Right atrium auricular region (tissue), 2 donors: ENCODE data around the gene PRKCE. TPM values are rescaled to one million over a fixed set of nuclear protein-coding genes. Genes with fewer than 3 reads are reported as not detected.
"Not testable (repeated sequence)": the region's sequence is repeated elsewhere in the genome, so short reads cannot be mapped to it uniquely, and the experiment has no call there.

Experiments
- DNase-seq: peaks from one replicate; pipeline ENCODE4 v3.0.0-alpha.2; 2019; ENCODE audit warnings: low spot score
- H3K27ac ChIP-seq, 2 donors: fragments of 200-600 bp; sonication (generic); 1 replicate in 1 of 2; 2 replicates in 1 of 2; pipeline ENCODE4 v1.5.1; 2016 to 2019
- H3K27me3 ChIP-seq, 2 donors: fragments of 200-600 bp; sonication (generic); one replicate each; pipeline versions ENCODE4 v1.5.1 to v1.6.0; 2017 to 2019
- H3K36me3 ChIP-seq: fragments of 200-600 bp; sonication (generic); one replicate; pipeline ENCODE4 v1.5.1; 2016
- H3K4me1 ChIP-seq, 2 donors: fragments of 200-600 bp; sonication (generic); one replicate each; pipeline versions ENCODE4 v1.5.1 to v1.6.0; 2017 to 2019
- H3K4me3 ChIP-seq, 2 donors: fragments of 200-600 bp; sonication (generic); 1 replicate in 1 of 2; 2 replicates in 1 of 2; pipeline ENCODE4 v1.5.1; 2017 to 2019; ENCODE audit warnings: mild to moderate bottlenecking in 1 of 2, moderate library complexity in 1 of 2
- H3K9me3 ChIP-seq, 2 donors: fragments of 200-600 bp; sonication (generic); one replicate each; pipeline ENCODE4 v1.5.1; 2019
- total RNA-seq, 2 donors: library from RNA; depleted of rRNA; stranded (reverse); fragments of >200 nt; gene quantifications; one replicate each; pipeline ENCODE4 v1.1.0, GENCODE V29; 2016
- TF ChIP-seq, protein P1 (sequence below), 2 donors: fragments of 200-600 bp; sonication (generic); IDR thresholded peaks; one replicate each; pipeline ENCODE4 v1.5.1; 2019; ENCODE audit warnings: antibody characterized with exemption in 2 of 2

Gene PRKCE
- total RNA-seq, 2 donors from 2014 or later = 7.2 to 11.8 TPM

GRCh38 chr2:45688479-45689298 is 37.2 kb downstream of the PRKCE start:
- TF ChIP-seq, protein P1, sequence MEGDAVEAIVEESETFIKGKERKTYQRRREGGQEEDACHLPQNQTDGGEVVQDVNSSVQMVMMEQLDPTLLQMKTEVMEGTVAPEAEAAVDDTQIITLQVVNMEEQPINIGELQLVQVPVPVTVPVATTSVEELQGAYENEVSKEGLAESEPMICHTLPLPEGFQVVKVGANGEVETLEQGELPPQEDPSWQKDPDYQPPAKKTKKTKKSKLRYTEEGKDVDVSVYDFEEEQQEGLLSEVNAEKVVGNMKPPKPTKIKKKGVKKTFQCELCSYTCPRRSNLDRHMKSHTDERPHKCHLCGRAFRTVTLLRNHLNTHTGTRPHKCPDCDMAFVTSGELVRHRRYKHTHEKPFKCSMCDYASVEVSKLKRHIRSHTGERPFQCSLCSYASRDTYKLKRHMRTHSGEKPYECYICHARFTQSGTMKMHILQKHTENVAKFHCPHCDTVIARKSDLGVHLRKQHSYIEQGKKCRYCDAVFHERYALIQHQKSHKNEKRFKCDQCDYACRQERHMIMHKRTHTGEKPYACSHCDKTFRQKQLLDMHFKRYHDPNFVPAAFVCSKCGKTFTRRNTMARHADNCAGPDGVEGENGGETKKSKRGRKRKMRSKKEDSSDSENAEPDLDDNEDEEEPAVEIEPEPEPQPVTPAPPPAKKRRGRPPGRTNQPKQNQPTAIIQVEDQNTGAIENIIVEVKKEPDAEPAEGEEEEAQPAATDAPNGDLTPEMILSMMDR (IDR thresholded peaks at IDR 0.05) = no peak
- H3K9me3 ChIP-seq = no peaks in the 10 kb centered on the region
- no peak for DNase-seq
- H3K4me1 ChIP-seq = peaks cover 0 to 38% of the 10 kb centered on the region in 2 donors
- no peak overlapping the region for H3K4me3 ChIP-seq
- H3K27ac ChIP-seq = no peak overlapping the region
- no peaks in the 10 kb centered on the region for H3K36me3 ChIP-seq
- no peaks in the 10 kb centered on the region for H3K27me3 ChIP-seq

GRCh38 chr2:45690231-45690630 is 38.8 kb downstream of the PRKCE start:
- no peak overlapping the region for H3K4me3 ChIP-seq
- TF ChIP-seq, protein P1 (IDR thresholded peaks at IDR 0.05) = no peak
- H3K27me3 ChIP-seq = no peaks in the 10 kb centered on the region
- H3K9me3 ChIP-seq = no peaks in the 10 kb centered on the region
- DNase-seq = no peak
- H3K4me1 ChIP-seq = peaks cover 0 to 26% of the 10 kb centered on the region in 2 donors
- no peak overlapping the region for H3K27ac ChIP-seq
- no peaks in the 10 kb centered on the region for H3K36me3 ChIP-seq

DNA sequence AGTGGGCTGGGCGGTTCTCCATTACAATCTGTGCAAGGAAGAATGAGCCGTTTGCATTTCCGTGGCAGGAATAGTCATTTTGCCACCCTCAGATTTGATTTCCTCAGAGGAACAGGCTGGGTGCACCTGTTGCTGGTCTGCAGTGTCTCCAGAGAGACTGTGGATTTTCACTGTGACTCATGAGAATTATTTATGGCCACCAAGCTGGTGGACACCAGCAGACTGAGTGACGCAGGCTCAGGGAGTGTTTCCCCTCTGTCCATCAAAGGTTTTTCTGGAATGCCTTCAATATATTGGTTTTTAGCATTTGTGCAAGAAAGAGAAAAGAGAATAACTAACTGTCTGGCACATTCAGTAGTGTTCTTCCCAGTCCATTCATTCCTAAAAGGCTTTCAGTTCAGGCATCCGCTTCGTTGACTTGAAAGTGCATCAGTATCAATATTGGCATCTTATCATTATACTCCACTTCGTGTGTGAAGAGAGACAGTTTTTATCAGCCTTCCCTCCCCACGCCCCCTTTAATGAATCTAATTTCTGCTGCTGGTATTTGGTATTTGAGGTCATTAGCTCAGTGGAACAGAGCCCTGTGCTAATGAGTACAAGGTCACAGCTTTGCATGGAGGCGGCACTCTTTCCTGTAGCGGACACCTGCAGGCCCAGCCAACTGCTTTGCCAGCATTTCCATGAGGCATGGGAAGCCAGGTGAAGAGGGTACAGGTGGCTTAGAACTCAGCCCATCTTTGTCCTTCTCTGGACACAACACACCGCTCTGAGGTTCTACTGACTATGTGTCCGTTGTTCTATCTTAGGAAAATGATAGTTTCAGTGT is 39.9 kb downstream of the PRKCE start:
- peaks cover 0 to 23% of the 10 kb centered on the region in 2 donors for H3K4me1 ChIP-seq
- no peak overlapping the region for H3K4me3 ChIP-seq
- H3K36me3 ChIP-seq = no peaks in the 10 kb centered on the region
- no peaks in the 10 kb centered on the region for H3K9me3 ChIP-seq
- no peaks in the 10 kb centered on the region for H3K27me3 ChIP-seq
- no peak for DNase-seq
- no peak overlapping the region for H3K27ac ChIP-seq
- TF ChIP-seq, protein P1 (IDR thresholded peaks at IDR 0.05) = no peak

DNA sequence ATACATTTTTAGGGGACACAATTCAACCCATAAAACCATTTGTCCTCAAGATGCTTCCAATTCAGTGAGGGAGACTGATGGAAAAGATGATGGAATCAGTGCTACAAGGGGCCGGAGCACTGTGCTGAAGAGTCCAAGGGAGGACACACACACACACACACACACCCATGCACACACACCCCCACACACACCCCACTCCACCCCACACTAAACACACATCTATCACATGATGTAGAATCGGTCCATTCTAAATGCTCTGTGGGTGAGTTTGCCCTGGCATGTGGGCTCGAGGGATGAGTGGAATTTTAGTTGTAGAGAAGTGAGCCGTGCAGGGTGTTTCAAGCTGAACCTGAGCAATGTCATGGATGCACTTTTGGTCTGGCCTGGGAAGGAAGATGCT is 41.1 kb downstream of the PRKCE start:
- no peaks in the 10 kb centered on the region for H3K9me3 ChIP-seq
- H3K27ac ChIP-seq = no peak overlapping the region
- no peak overlapping the region for H3K4me3 ChIP-seq
- H3K27me3 ChIP-seq = no peaks in the 10 kb centered on the region
- H3K36me3 ChIP-seq = no peaks in the 10 kb centered on the region
- no peak for DNase-seq
- H3K4me1 ChIP-seq = peaks cover 0 to 31% of the 10 kb centered on the region in 2 donors
- TF ChIP-seq, protein P1 (IDR thresholded peaks at IDR 0.05) = no peak

DNA sequence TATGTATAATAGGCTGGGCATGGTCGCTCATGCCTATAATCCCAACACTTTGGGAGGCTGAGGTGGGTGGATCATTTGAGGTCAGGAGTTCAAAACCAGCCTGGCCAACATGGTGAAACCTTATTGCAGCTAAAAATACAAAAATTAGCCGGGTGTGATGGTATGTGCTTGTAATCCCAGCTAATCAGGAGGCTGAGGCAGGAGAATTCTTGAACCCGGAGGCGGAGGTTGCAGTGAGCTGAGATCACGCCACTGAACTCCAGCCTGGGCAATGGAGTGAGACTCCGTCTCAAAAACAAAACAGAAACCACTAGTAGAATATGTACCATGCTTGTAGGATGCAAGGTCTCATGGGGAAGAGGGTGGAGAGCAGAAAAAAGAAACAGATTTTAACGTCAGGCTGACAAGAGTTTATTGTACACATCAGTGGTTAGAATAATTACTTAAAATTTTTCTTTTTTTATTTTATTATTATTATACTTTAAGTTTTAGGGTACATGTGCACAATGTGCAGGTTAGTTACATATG is 44.1 kb downstream of the PRKCE start:
- not testable (repeated sequence) for H3K36me3 ChIP-seq, H3K27ac ChIP-seq, H3K27me3 ChIP-seq, H3K9me3 ChIP-seq, H3K4me3 ChIP-seq, DNase-seq
- H3K4me1 ChIP-seq = peaks cover 0 to 44% of the 10 kb centered on the region in 2 donors

GRCh38 chr2:45696708-45697107 is 45.2 kb downstream of the PRKCE start:
- H3K27ac ChIP-seq = no peak overlapping the region
- no peak overlapping the region for H3K4me3 ChIP-seq
- TF ChIP-seq, protein P1 (IDR thresholded peaks at IDR 0.05) = no peak
- H3K36me3 ChIP-seq = no peaks in the 10 kb centered on the region
- H3K4me1 ChIP-seq = peaks cover 0 to 33% of the 10 kb centered on the region in 2 donors
- DNase-seq = no peak
- no peaks in the 10 kb centered on the region for H3K27me3 ChIP-seq
- no peaks in the 10 kb centered on the region for H3K9me3 ChIP-seq
